PFSK-1 (cell line): ENCODE measurements around the gene CTBP1.

ENCODE experiments used
- POLR2AphosphoS5 ChIP-seq: IDR thresholded peaks from 2 replicates; pipeline ENCODE4 v1.6.1; 2012; ENCODE audit warnings: low read depth, mild to moderate bottlenecking, control low read depth, low read length, moderate library complexity
- SIN3A ChIP-seq: IDR thresholded peaks from 2 replicates; pipeline ENCODE4 v1.6.1; 2012; ENCODE audit warnings: mild to moderate bottlenecking, low read length, moderate library complexity, borderline replicate concordance; ENCODE audit not compliant: insufficient read depth
- TF ChIP-seq, protein P1 (sequence below), 2 experiments: IDR thresholded peaks; 2 replicates each; pipeline versions ENCODE4 v1.6.1 to v1.8.0; 2011 to 2012; ENCODE audit warnings: low read depth in 2 of 2, low read length in 2 of 2, control low read depth in 1 of 2, inconsistent platforms in 1 of 2, mild to moderate bottlenecking in 1 of 2, moderate library complexity in 1 of 2; ENCODE audit not compliant: insufficient read depth in 1 of 2

DNA sequence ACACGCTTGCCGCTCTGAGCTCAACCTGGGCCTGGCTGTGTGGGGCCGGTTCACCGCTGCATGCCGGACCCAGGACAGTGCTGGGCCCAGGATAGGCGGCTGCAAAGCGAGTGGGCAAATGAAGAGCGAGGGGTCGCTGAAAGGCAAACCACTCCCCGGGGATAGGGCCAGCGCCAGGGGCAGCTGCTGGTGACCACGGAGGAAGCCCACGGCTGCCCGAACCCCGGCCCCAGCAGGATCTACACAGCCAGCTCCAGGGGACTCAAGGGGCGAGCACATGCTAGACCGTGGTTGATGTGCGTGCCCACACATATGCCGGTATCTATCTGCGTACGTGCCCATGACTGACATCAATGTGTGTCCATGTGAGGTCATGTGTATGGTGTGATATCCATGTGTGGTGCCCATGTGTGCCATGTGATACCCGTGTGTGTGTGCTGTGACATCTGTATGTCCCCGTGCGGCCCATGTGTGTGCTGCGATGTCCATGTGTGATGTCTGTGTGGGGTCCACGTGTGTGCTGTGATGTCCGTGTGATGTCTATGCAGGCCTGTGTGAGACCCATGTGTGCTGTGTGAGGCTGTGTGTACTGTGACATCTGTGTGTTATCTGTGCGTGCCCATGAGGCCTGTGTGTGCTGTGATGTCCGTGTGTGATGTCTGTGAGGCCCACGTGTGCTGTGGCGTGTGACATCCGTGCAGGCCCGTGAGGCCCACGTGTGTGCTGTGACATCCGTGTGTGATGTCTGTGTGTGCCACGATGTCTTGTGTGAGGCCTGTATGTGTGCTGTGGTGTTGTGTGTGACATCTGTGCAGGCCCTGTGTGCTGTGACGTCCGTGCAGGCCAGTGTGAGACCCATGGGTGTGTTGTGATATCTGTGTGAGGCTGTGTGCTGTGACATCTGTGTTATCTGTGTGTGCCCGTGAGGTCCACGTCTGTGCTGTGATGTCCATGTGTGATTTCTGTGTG is 24.8 kb downstream of the CTBP1 start:
- TF ChIP-seq POLR2AphosphoS5 (no peak), SIN3A (no peak)
- TF ChIP-seq, protein P1, sequence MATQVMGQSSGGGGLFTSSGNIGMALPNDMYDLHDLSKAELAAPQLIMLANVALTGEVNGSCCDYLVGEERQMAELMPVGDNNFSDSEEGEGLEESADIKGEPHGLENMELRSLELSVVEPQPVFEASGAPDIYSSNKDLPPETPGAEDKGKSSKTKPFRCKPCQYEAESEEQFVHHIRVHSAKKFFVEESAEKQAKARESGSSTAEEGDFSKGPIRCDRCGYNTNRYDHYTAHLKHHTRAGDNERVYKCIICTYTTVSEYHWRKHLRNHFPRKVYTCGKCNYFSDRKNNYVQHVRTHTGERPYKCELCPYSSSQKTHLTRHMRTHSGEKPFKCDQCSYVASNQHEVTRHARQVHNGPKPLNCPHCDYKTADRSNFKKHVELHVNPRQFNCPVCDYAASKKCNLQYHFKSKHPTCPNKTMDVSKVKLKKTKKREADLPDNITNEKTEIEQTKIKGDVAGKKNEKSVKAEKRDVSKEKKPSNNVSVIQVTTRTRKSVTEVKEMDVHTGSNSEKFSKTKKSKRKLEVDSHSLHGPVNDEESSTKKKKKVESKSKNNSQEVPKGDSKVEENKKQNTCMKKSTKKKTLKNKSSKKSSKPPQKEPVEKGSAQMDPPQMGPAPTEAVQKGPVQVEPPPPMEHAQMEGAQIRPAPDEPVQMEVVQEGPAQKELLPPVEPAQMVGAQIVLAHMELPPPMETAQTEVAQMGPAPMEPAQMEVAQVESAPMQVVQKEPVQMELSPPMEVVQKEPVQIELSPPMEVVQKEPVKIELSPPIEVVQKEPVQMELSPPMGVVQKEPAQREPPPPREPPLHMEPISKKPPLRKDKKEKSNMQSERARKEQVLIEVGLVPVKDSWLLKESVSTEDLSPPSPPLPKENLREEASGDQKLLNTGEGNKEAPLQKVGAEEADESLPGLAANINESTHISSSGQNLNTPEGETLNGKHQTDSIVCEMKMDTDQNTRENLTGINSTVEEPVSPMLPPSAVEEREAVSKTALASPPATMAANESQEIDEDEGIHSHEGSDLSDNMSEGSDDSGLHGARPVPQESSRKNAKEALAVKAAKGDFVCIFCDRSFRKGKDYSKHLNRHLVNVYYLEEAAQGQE (IDR thresholded peaks at IDR 0.05; ENCODE audit: insufficient read depth in 1 of 2, low read depth in 2 of 2, low read length in 2 of 2), result no peak
